Vagina (tissue), 2 donors: Measurements from ENCODE around the gene ZNF219. TPM values are rescaled to one million over a fixed set of nuclear protein-coding genes. Genes with fewer than 3 reads are reported as not detected.

Experiments
- DNase-seq, 2 donors: peaks; one replicate each; pipeline ENCODE4 v3.0.0-alpha.2; 2017; ENCODE audit errors: extremely low spot score in 2 of 2
- H3K27ac ChIP-seq: fragments of 200-600 bp; sonication (generic); one replicate; pipeline ENCODE4 v1.5.1; 2019
- H3K27me3 ChIP-seq: fragments of 200-600 bp; sonication (generic); one replicate; pipeline ENCODE4 v1.5.1; 2019
- H3K36me3 ChIP-seq, 2 donors: fragments of 200-600 bp; sonication (generic); one replicate each; pipeline ENCODE4 v1.5.1; 2017 to 2019
- H3K4me1 ChIP-seq: fragments of 200-600 bp; sonication (generic); one replicate; pipeline ENCODE4 v1.5.1; 2019
- H3K4me3 ChIP-seq, 2 donors: fragments of 200-600 bp; sonication (generic); 1 replicate in 1 of 2; 2 replicates in 1 of 2; pipeline ENCODE4 v1.5.1; 2016 to 2019
- H3K9me3 ChIP-seq: fragments of 200-600 bp; sonication (generic); one replicate; pipeline ENCODE4 v1.5.1; 2019
- CTCF ChIP-seq, 3 experiments: fragments of 450-650 bp in 2 of 3; fragments of 200-600 bp in 1 of 3; sonication (generic) in 1 of 3; IDR thresholded peaks; one replicate each; pipeline ENCODE4 v1.5.1; 2017 to 2019; ENCODE audit warnings: antibody characterized with exemption in 3 of 3, mild to moderate bottlenecking in 2 of 3, moderate library complexity in 2 of 3
- POLR2A ChIP-seq, 2 donors: fragments of 450-650 bp; IDR thresholded peaks; one replicate each; pipeline ENCODE4 v1.6.1; 2017; ENCODE audit warnings: antibody characterized with exemption in 2 of 2, mild to moderate bottlenecking in 2 of 2, moderate library complexity in 2 of 2
- POLR2AphosphoS5 ChIP-seq, 2 donors: sonication (generic); formaldehyde crosslinking; IDR thresholded peaks; one replicate each; pipeline ENCODE4 v1.9.0; 2017; ENCODE audit warnings: antibody characterized with exemption in 2 of 2, mild to moderate bottlenecking in 2 of 2, low read depth in 1 of 2; ENCODE audit not compliant: insufficient read depth in 1 of 2
- intact Hi-C: fragments of 100-400 bp; cut with DNase I; formaldehyde crosslinking; loops from one replicate; pipeline ENCODE4 v1.15.1; 2023
- total RNA-seq: library from RNA; depleted of rRNA; stranded (reverse); fragments of >200 nt; gene quantifications from one replicate; pipeline ENCODE4 v1.2.3, GENCODE V29; 2016

ZNF219 gene
- total RNA-seq, 1 donor from 2014 or later: 69.2 TPM

- H3K9me3 ChIP-seq: no peaks in the 10 kb centered on the region
- DNase-seq: no peak
- intact Hi-C loops: no loop called here
- H3K4me3 ChIP-seq: no peak overlapping the region
- H3K27ac ChIP-seq: no peak overlapping the region
- H3K36me3 ChIP-seq: no peaks in the 10 kb centered on the region
- no peaks in the 10 kb centered on the region for H3K4me1 ChIP-seq
- no peaks in the 10 kb centered on the region for H3K27me3 ChIP-seq
- no peak for TF ChIP-seq POLR2AphosphoS5 (IDR thresholded peaks at IDR 0.05; ENCODE audit: insufficient read depth in 1 of 2, low read depth in 1 of 2)
- TF ChIP-seq POLR2A (IDR thresholded peaks at IDR 0.05): no peak
- no peak for TF ChIP-seq CTCF (IDR thresholded peaks at IDR 0.05)
Measured at GRCh38 chr14:21123429-21123828, 25.0 kb upstream of the ZNF219 start.

GRCh38 chr14:21121122-21121521, 22.7 kb upstream of the ZNF219 start:
- no peaks in the 10 kb centered on the region for H3K4me1 ChIP-seq
- H3K27ac ChIP-seq: no peak overlapping the region
- no peaks in the 10 kb centered on the region for H3K36me3 ChIP-seq
- H3K9me3 ChIP-seq: no peaks in the 10 kb centered on the region
- no peak overlapping the region for H3K4me3 ChIP-seq
- intact Hi-C loops: no loop called here
- no peak for TF ChIP-seq POLR2AphosphoS5 (IDR thresholded peaks at IDR 0.05; ENCODE audit: insufficient read depth in 1 of 2, low read depth in 1 of 2)
- no peak for TF ChIP-seq POLR2A (IDR thresholded peaks at IDR 0.05)
- no peak for TF ChIP-seq CTCF (IDR thresholded peaks at IDR 0.05)
- DNase-seq: no peak
- no peaks in the 10 kb centered on the region for H3K27me3 ChIP-seq

- TF ChIP-seq POLR2A (IDR thresholded peaks at IDR 0.05) (no peak), POLR2AphosphoS5 (IDR thresholded peaks at IDR 0.05; ENCODE audit: insufficient read depth in 1 of 2, low read depth in 1 of 2) (no peak), CTCF (IDR thresholded peaks at IDR 0.05) (no peak)
- H3K4me3 ChIP-seq: no peak overlapping the region
- no peaks in the 10 kb centered on the region for H3K9me3 ChIP-seq
- H3K4me1 ChIP-seq: no peaks in the 10 kb centered on the region
- no peak overlapping the region for H3K27ac ChIP-seq
- H3K36me3 ChIP-seq: no peaks in the 10 kb centered on the region
- no peak for DNase-seq
- H3K27me3 ChIP-seq: no peaks in the 10 kb centered on the region
- intact Hi-C loops: no loop called here
Measured at GRCh38 chr14:21120686-21121085, 22.2 kb upstream of the ZNF219 start.

DNA sequence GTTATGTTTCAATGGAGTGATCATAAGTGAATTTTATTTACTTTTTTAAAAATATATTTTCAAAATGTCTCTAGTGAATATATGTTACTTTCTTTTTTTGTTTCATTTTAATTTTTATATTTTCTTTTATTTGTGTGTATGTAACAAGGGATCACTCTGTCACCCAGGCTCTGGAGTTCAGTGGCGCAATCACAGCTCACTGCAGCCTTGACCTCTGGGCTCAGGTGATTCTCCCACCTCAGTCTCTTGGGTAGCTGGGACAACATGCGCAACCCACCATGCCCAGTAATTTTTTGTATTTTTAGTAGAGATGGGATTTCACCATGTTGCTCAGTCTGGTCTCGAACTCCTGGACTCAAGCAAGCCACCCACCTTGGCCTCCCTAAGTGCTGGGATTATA, 20.5 kb upstream of the ZNF219 start:
- Histone ChIP-seq H3K36me3 (no peaks in the 10 kb centered on the region), H3K4me3 (no peak overlapping the region), H3K9me3 (no peaks in the 10 kb centered on the region), H3K4me1 (no peaks in the 10 kb centered on the region), H3K27me3 (no peaks in the 10 kb centered on the region), H3K27ac (no peak overlapping the region)
- intact Hi-C loops: no loop called here
- no peak for DNase-seq
- TF ChIP-seq POLR2A (IDR thresholded peaks at IDR 0.05) (no peak), CTCF (IDR thresholded peaks at IDR 0.05) (no peak), POLR2AphosphoS5 (IDR thresholded peaks at IDR 0.05; ENCODE audit: insufficient read depth in 1 of 2, low read depth in 1 of 2) (no peak)

DNA sequence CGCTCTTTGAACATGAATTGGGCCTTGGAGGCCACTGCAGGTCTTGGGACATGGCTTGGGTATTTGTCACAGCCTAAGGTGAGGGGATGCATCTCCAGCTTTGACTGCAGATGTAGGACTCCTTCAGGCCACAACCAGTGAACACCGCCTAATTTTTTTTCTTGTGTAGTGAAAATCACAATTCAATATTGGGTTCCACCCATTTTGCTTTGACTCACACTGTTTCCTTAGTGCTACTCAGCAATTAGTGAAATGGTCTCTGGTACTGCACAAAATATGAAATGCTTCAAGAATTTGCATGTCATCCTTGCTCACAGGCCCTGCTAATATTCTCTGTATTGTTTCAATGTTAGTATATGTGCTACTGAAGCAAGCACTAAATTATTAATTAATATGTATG, 14.9 kb upstream of the ZNF219 start:
- intact Hi-C loops: no loop called here
- no peak for TF ChIP-seq POLR2AphosphoS5 (IDR thresholded peaks at IDR 0.05; ENCODE audit: insufficient read depth in 1 of 2, low read depth in 1 of 2)
- no peak for TF ChIP-seq CTCF (IDR thresholded peaks at IDR 0.05)
- no peak for TF ChIP-seq POLR2A (IDR thresholded peaks at IDR 0.05)
- H3K36me3 ChIP-seq: no peaks in the 10 kb centered on the region
- no peaks in the 10 kb centered on the region for H3K9me3 ChIP-seq
- H3K27me3 ChIP-seq: no peaks in the 10 kb centered on the region
- H3K4me3 ChIP-seq: no peak overlapping the region
- no peaks in the 10 kb centered on the region for H3K4me1 ChIP-seq
- H3K27ac ChIP-seq: no peak overlapping the region
- DNase-seq: no peak
